ENCODE measurements around the gene GADL1.

The GADL1 gene

GRCh38 chr3:30729936-30730335 lies 164.5 kb downstream of the GADL1 start:
- TF ChIP-seq, protein P1, sequence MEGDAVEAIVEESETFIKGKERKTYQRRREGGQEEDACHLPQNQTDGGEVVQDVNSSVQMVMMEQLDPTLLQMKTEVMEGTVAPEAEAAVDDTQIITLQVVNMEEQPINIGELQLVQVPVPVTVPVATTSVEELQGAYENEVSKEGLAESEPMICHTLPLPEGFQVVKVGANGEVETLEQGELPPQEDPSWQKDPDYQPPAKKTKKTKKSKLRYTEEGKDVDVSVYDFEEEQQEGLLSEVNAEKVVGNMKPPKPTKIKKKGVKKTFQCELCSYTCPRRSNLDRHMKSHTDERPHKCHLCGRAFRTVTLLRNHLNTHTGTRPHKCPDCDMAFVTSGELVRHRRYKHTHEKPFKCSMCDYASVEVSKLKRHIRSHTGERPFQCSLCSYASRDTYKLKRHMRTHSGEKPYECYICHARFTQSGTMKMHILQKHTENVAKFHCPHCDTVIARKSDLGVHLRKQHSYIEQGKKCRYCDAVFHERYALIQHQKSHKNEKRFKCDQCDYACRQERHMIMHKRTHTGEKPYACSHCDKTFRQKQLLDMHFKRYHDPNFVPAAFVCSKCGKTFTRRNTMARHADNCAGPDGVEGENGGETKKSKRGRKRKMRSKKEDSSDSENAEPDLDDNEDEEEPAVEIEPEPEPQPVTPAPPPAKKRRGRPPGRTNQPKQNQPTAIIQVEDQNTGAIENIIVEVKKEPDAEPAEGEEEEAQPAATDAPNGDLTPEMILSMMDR (IDR thresholded peaks at IDR 0.05; ENCODE audit: low read depth, low read length): no peak

GRCh38 chr3:30729512-30729911 lies 164.9 kb downstream of the GADL1 start:
- TF ChIP-seq, protein P1 (IDR thresholded peaks at IDR 0.05; ENCODE audit: low read depth, low read length): no peak
- no peak for DNase-seq (ENCODE audit: extremely low read depth, low read depth)

More at GRCh38 chr3:30729936-30730335, 164.5 kb downstream of the GADL1 start:
- no peak for DNase-seq (ENCODE audit: extremely low read depth, low read depth)

GRCh38 chr3:30728143-30728542 lies 166.3 kb downstream of the GADL1 start:
- no peak for DNase-seq (ENCODE audit: extremely low read depth, low read depth)
- TF ChIP-seq, protein P1 (IDR thresholded peaks at IDR 0.05; ENCODE audit: low read depth, low read length): no peak

DNA sequence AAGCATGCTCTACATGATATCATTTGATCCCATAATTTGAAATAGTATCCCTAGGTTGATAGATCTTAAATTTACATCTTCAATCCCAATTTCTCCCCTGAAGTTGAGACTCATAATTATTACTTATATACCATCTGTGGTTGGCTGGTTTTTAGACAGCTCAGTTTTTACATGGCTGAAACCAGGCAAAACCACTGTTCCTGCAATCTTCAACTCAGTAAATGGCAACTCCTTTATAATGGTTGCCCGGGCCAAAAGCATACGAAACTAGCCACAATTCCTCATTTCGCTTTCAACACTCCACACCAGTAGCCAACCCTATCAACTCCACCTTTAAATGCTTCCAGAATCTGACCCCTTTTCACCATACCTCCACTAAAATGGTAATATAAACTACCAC lies 169.6 kb downstream of the GADL1 start:
- TF ChIP-seq, protein P1 (IDR thresholded peaks at IDR 0.05; ENCODE audit: low read depth, low read length): no peak
- no peak for DNase-seq (ENCODE audit: extremely low read depth, low read depth)

DNA sequence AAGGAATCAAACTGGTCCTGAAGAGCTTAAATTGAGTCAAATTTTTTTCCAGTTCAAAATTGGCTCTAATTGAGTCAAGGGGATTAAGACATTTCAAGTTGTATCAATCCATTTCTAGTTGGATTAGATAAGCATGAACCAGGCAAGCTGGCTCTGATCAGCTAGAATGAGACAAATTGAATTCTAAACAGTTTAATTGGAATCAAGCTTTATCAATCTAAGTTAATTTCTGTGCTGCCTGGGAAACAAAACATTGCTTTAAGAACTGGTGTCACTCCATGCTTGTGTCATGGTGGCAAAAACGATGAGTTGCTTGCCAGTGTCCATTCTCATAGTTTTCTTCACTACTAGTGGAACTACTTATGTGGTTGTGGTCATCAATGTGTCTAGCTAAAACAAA lies 171.2 kb downstream of the GADL1 start:
- TF ChIP-seq, protein P1 (IDR thresholded peaks at IDR 0.05; ENCODE audit: low read depth, low read length): no peak
- DNase-seq (ENCODE audit: extremely low read depth, low read depth): no peak

DNA sequence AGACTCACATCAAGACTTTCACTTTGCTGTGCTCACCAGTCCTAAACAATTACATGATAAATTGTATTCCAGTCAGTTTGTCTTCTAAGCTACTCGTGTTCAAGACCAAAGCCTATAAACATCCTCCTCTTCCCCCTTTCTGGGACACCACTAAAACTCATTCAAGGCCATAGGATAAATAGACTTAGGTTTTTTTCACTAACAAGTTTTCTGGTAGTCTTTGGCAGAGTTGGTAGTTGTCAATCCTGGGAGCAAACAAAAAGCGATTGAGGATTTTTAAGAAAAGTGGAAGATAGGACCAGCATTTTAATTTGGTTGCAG lies 173.2 kb downstream of the GADL1 start:
- TF ChIP-seq, protein P1 (IDR thresholded peaks at IDR 0.05; ENCODE audit: low read depth, low read length): no peak

DNA sequence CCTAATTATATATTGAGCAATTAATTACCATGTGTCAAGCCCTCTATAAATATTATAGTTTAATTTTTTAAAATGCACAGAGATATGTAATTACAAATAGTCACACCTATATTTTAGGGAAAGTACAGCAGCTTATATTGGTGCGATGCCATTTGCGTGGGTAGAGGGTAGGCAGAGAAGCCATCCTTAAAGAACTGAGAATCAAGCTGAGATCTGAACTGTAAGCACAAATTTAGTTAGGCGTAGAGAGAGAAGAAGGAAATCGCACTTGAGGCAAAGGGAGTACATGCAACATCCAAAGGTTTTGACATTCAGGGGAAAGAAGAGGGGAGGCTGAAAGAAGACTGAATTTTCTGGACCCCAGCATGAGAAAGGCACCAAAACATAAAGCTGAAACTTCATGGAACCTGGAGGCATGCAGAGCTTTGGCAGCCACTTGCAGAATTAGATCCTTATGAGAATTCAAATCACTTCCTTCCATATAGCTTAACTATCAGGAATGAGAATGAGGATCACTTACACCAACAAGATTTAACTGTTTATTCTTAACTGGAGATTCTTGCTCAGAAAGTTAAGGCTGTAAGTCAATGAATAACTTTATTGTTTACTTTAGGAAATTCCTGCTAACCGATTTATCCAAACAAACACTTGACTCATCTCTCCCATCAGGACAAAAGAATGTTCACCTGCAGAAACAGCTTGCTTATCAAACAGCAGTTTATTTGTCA lies 173.7 kb downstream of the GADL1 start:
- TF ChIP-seq, protein P1 (IDR thresholded peaks at IDR 0.05; ENCODE audit: low read depth, low read length): no peak
- peak; percentile 15 for DNase-seq (ENCODE audit: extremely low read depth, low read depth)

More for the DNA sequence above, 173.2 kb downstream of the GADL1 start:
- no peak for DNase-seq (ENCODE audit: extremely low read depth, low read depth)
